ENCODE measurements around the gene SLC16A12.

The SLC16A12 gene

GRCh38 chr10:89469517-89469916 is 65.9 kb downstream of the SLC16A12 start:
- no peaks in the 10 kb centered on the region for H4K20me1 ChIP-seq (ENCODE audit: insufficient read depth, low read length)
- H3K4me1 ChIP-seq (ENCODE audit: insufficient read depth, low read length, severe bottlenecking), result no peaks in the 10 kb centered on the region
- H3K79me2 ChIP-seq (ENCODE audit: insufficient read depth, low read length), result no peaks in the 10 kb centered on the region
- H3F3A ChIP-seq (ENCODE audit: insufficient read depth, low read length), result no peaks in the 10 kb centered on the region
- H3K36me3 ChIP-seq (ENCODE audit: insufficient read depth, low read length), result no peaks in the 10 kb centered on the region
- no peak overlapping the region for H3K4me2 ChIP-seq (ENCODE audit: low read length)
- H2AFZ ChIP-seq (ENCODE audit: low read length), result no peak overlapping the region
- H3K4me3 ChIP-seq (ENCODE audit: low read depth, low read length, poor library complexity, severe bottlenecking), result no peak overlapping the region
- H3K9me3 ChIP-seq (ENCODE audit: low read length), result no peaks in the 10 kb centered on the region
- H3K27me3 ChIP-seq (ENCODE audit: insufficient read depth, low read length), result no peaks in the 10 kb centered on the region
- H3K9ac ChIP-seq (ENCODE audit: low read length), result no peak overlapping the region
- no peak overlapping the region for H3K27ac ChIP-seq (ENCODE audit: low read depth, low read length, poor library complexity, severe bottlenecking)
- TF ChIP-seq EZH2 (IDR thresholded peaks at IDR 0.05; ENCODE audit: borderline replicate concordance, low read length) (no peak), CTCF (IDR thresholded peaks at IDR 0.05; ENCODE audit: low read length) (no peak)
- no peaks in the 10 kb centered on the region for H3K9me2 ChIP-seq (ENCODE audit: low read depth, low read length)

DNA sequence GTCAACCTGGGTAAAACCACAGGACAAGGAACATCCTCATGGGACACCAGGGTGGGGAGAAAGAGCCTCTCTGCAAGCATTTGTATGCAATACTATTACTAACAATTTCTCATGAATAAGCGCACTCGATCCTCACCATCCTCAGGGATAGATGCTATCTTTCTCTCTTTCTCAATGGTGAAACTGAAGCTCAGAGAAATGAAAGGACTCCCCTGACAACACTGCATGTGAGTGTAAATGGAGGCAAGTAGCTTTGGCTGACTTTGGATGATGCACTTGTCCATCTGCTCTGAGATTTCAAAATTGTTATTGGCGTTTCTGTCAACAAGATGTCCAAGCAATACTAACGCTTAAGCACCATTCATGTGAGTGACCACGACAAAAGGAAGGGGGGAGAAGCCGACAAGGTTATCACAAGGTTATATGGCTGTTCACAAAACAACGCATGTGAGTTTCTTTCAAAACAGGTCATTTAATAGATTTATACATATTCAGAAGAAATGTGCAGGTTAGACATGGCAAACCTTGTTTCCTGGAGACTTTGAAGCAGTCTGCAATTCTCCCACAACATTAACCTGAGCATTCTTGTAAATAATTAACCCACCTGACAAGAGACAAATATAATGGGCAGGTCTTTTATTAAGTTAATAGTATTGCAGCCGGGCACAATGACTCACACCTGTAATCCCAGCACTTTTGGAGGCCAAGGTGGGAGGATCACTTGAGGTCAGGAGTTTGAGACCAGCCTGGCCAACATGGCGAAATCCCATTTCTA is 67.0 kb downstream of the SLC16A12 start:
- no peaks in the 10 kb centered on the region for H3K36me3 ChIP-seq (ENCODE audit: insufficient read depth, low read length)
- no peak overlapping the region for H3K27ac ChIP-seq (ENCODE audit: low read depth, low read length, poor library complexity, severe bottlenecking)
- no peaks in the 10 kb centered on the region for H3K9me3 ChIP-seq (ENCODE audit: low read length)
- H4K20me1 ChIP-seq (ENCODE audit: insufficient read depth, low read length), result no peaks in the 10 kb centered on the region
- H3K4me3 ChIP-seq (ENCODE audit: low read depth, low read length, poor library complexity, severe bottlenecking), result no peak overlapping the region
- H3K9ac ChIP-seq (ENCODE audit: low read length), result no peak overlapping the region
- H2AFZ ChIP-seq (ENCODE audit: low read length), result no peak overlapping the region
- no peaks in the 10 kb centered on the region for H3K79me2 ChIP-seq (ENCODE audit: insufficient read depth, low read length)
- H3K4me2 ChIP-seq (ENCODE audit: low read length), result no peak overlapping the region
- H3K9me2 ChIP-seq (ENCODE audit: low read depth, low read length), result no peaks in the 10 kb centered on the region
- H3K27me3 ChIP-seq (ENCODE audit: insufficient read depth, low read length), result no peaks in the 10 kb centered on the region
- no peaks in the 10 kb centered on the region for H3F3A ChIP-seq (ENCODE audit: insufficient read depth, low read length)
- no peaks in the 10 kb centered on the region for H3K4me1 ChIP-seq (ENCODE audit: insufficient read depth, low read length, severe bottlenecking)
- TF ChIP-seq CTCF (IDR thresholded peaks at IDR 0.05; ENCODE audit: low read length) (no peak), EZH2 (IDR thresholded peaks at IDR 0.05; ENCODE audit: borderline replicate concordance, low read length) (no peak)

DNA sequence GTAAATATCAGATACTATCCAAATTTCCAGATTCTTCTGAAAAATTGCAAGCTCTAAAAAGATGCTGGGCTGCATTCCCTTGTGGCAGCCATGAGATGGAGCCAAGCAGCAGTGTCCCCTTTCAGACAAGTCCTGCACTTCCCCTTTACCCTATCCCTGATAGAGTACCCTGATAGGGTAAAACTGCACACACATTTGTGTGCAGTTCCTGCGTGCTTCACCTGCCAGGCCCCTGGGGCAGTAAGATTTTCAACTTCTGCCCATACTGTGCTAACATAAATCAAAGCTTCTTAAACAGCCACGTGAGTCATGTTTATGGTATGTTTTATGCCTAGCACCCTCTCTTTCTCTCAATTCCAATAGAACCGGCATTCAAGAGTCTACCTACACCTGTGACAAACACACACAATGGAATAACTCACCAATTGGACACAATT is 68.8 kb downstream of the SLC16A12 start:
- no peaks in the 10 kb centered on the region for H3K79me2 ChIP-seq (ENCODE audit: insufficient read depth, low read length)
- H3K9me3 ChIP-seq (ENCODE audit: low read length), result no peaks in the 10 kb centered on the region
- no peak overlapping the region for H3K9ac ChIP-seq (ENCODE audit: low read length)
- no peak overlapping the region for H3K4me2 ChIP-seq (ENCODE audit: low read length)
- no peaks in the 10 kb centered on the region for H3K4me1 ChIP-seq (ENCODE audit: insufficient read depth, low read length, severe bottlenecking)
- H3K36me3 ChIP-seq (ENCODE audit: insufficient read depth, low read length), result no peaks in the 10 kb centered on the region
- no peaks in the 10 kb centered on the region for H3K9me2 ChIP-seq (ENCODE audit: low read depth, low read length)
- no peak overlapping the region for H2AFZ ChIP-seq (ENCODE audit: low read length)
- H3K27ac ChIP-seq (ENCODE audit: low read depth, low read length, poor library complexity, severe bottlenecking), result no peak overlapping the region
- H3K27me3 ChIP-seq (ENCODE audit: insufficient read depth, low read length), result no peaks in the 10 kb centered on the region
- no peaks in the 10 kb centered on the region for H4K20me1 ChIP-seq (ENCODE audit: insufficient read depth, low read length)
- TF ChIP-seq EZH2 (IDR thresholded peaks at IDR 0.05; ENCODE audit: borderline replicate concordance, low read length), result no peak
- peak; percentile 20; the same call in 1 of the 2 replicates for TF ChIP-seq CTCF (IDR thresholded peaks at IDR 0.05; ENCODE audit: low read length)
- H3K4me3 ChIP-seq (ENCODE audit: low read depth, low read length, poor library complexity, severe bottlenecking), result no peak overlapping the region
- no peaks in the 10 kb centered on the region for H3F3A ChIP-seq (ENCODE audit: insufficient read depth, low read length)

Measured in OCI-LY1 (cell line).